ENCODE data around the gene ANKHD1. TPM values are rescaled to one million over a fixed set of nuclear protein-coding genes. Genes with fewer than 3 reads are reported as not detected.

The ANKHD1 gene
- total and polyA plus RNA-seq, 2 experiments from 2014 or later, result 26.1 to 27.9 TPM

DNA sequence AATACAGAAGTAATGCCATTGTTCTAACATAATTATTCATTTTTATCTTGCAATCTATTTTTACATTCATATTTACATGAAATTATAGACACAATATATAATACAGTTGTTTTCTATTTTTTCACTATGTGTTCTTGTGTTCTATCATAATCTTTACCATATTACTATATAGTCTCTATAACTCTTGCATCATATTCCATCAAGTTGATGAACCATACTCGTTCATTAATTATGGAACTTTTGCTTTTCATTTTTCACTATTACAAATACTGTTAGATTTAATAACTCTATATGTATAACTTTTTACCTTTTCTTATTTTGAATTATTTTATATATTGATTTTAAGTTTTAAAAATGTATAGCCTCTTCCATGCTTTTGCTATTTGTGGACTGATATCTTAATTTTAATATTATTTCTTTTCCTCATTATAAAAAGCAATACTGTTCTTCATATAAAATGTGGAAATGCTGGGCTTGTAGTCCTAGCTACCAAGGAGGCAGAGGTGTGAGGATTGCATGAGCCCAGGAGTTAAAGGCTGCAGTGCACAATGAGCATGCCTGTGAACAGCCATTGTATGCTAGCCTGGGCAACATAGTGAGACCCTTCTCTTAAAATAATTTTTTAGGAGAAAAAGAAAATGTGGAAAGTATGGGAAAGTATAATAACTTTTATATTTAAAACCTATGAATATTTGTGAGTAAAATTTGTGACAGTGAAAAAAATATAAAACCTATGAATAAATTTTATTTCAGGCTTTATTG is 65.5 kb downstream of the ANKHD1 start:
- TF ChIP-seq EZH2phosphoT487 (IDR thresholded peaks at IDR 0.05; ENCODE audit: insufficient read depth, low read depth) (no peak), EZH2 (IDR thresholded peaks at IDR 0.05; ENCODE audit: insufficient read depth, poor library complexity, severe bottlenecking) (no peak)
- DNase-seq, result no peak
- Histone ChIP-seq H3K9me3 (ENCODE audit: low read depth) (no peaks in the 10 kb centered on the region), H3K27me3 (replicated peaks; ENCODE audit: insufficient read depth) (no peaks in the 10 kb centered on the region), H3K4me1 (ENCODE audit: insufficient read depth) (no peaks in the 10 kb centered on the region), H3K4me3 (no peak overlapping the region), H3K27ac (no peak overlapping the region), H3K4me2 (ENCODE audit: unreplicated experiment) (no peak overlapping the region), H3K79me2 (ENCODE audit: insufficient read depth) (0 out of 2 replicates have a peak, but pooled peaks cover 10% of the 10 kb centered on the region), H3K9me2 (ENCODE audit: insufficient read depth) (no peaks in the 10 kb centered on the region), H2AFZ (no peak overlapping the region), H3K9ac (no peak overlapping the region), H3F3A (ENCODE audit: insufficient read depth) (no peaks in the 10 kb centered on the region), H3K36me3 (ENCODE audit: low read depth) (peaks cover 11% of the 10 kb centered on the region; the same call in 1 of the 2 replicates), H4K20me1 (ENCODE audit: insufficient read depth) (no peaks in the 10 kb centered on the region)
- 47 to 49% methylated on average over 1 of the region's 1 CpG for WGBS, 2 experiments (ENCODE audit: low coverage in 1 of 2, low lambda C conversion rate in 2 of 2, missing lambda C conversion rate in 2 of 2)
- in situ Hi-C loops (cut with MboI), result no loop called here

DNA sequence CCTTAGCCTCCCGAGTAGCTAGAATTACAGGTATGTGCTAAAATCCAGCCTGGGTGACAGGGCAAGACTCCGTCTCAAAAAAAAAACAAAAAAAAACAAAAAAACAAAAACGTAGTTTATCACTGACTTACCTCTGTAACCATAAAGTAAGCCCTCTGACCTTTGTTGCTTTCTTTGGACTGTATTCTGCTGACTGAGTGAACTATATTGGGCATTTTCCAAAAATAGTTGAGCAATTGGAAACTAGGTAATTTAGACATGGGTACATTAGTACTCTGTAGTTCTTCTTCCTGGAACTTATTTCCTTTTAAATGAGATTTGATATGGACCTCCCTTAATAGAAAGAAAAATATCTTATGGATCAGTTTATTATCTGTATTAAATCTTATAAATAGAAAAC is 66.6 kb downstream of the ANKHD1 start:
- no peaks in the 10 kb centered on the region for H3K27me3 ChIP-seq (replicated peaks; ENCODE audit: insufficient read depth)
- no peaks in the 10 kb centered on the region for H3K4me1 ChIP-seq (ENCODE audit: insufficient read depth)
- no peaks in the 10 kb centered on the region for H3K9me3 ChIP-seq (ENCODE audit: low read depth)
- no peaks in the 10 kb centered on the region for H3F3A ChIP-seq (ENCODE audit: insufficient read depth)
- 65 to 75% methylated on average over 3 of the region's 3 CpGs for WGBS, 2 experiments (ENCODE audit: low coverage in 1 of 2, low lambda C conversion rate in 2 of 2, missing lambda C conversion rate in 2 of 2)
- peaks cover 15% of the 10 kb centered on the region for H3K36me3 ChIP-seq (ENCODE audit: low read depth)
- H3K9ac ChIP-seq, result no peak overlapping the region
- H3K4me2 ChIP-seq (ENCODE audit: unreplicated experiment), result no peak overlapping the region
- H3K4me3 ChIP-seq, result no peak overlapping the region
- H3K27ac ChIP-seq, result no peak overlapping the region
- 0 out of 2 replicates have a peak, but pooled peaks cover 10% of the 10 kb centered on the region for H3K79me2 ChIP-seq (ENCODE audit: insufficient read depth)
- no peaks in the 10 kb centered on the region for H3K9me2 ChIP-seq (ENCODE audit: insufficient read depth)
- peak; percentile 7 for DNase-seq
- H4K20me1 ChIP-seq (ENCODE audit: insufficient read depth), result no peaks in the 10 kb centered on the region
- no peak for TF ChIP-seq EZH2 (IDR thresholded peaks at IDR 0.05; ENCODE audit: insufficient read depth, poor library complexity, severe bottlenecking)
- no peak for TF ChIP-seq EZH2phosphoT487 (IDR thresholded peaks at IDR 0.05; ENCODE audit: insufficient read depth, low read depth)
- in situ Hi-C loops (cut with MboI), result no loop called here
- H2AFZ ChIP-seq, result no peak overlapping the region

DNA sequence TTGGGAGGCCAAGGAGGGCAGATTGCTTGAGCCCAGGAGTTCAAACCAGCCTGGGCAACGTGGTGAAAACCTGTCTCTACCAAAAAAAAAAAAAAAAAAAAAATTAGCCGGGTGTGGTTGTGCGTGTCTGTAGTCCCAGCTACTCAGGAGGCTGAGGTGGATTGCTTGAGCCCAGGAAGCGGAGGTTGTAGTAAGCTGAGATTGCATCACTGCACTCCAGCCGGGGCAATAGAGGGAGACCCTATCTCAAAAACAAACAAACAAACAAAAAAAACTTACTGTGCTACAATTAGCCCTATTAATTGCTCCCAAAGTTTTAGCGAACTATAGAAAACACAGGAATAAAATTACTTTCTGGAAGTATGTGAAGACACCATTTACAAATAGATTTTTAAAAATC is 67.6 kb downstream of the ANKHD1 start:
- Histone ChIP-seq H3K4me2 (ENCODE audit: unreplicated experiment) (no peak overlapping the region), H3K9me3 (ENCODE audit: low read depth) (no peaks in the 10 kb centered on the region), H4K20me1 (ENCODE audit: insufficient read depth) (no peaks in the 10 kb centered on the region)

DNA sequence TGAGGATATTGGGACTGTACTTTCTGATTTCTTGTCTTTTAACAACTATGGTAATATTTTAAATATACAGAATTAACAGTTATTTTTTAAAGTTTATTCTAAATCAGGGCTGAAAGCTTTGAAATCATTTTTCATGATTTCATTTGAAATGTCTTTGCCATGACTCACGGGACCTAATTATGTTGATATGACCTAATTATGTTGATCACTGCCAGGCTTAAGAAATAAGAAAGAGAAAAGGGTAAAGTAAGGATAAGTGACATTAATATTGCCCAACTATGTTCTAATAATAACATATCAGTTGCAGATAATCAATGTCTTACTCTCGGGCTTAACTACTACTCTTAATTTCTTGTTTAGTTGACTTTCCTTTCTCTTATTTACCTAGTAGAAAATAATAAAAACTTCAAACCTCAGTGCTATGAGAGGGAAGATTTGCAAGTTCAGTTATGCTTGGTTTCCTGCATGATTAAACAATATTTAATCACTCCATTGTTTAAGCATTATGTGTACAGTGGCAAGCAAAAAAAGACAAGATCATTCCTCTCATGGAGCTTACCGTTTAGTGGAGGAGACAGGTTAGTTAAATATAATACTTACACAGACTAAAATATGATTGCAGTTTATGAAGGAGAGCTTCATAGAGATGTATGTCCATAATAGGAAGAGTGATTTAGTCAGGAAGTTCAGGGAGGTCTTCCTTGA is 78.8 kb downstream of the ANKHD1 start:
- WGBS, 2 experiments (ENCODE audit: low coverage in 1 of 2, low lambda C conversion rate in 2 of 2, missing lambda C conversion rate in 2 of 2), result 21 to 26% methylated on average over 3 of the region's 3 CpGs
- in situ Hi-C loops (cut with MboI), result no loop called here
- peak overlapping the region; percentile 23 for H3K27ac ChIP-seq

More for the DNA sequence above, 67.6 kb downstream of the ANKHD1 start:
- no peak overlapping the region for H3K4me3 ChIP-seq
- H3K4me1 ChIP-seq (ENCODE audit: insufficient read depth), result no peaks in the 10 kb centered on the region
- H3F3A ChIP-seq (ENCODE audit: insufficient read depth), result no peaks in the 10 kb centered on the region
- 0 out of 2 replicates have a peak, but pooled peaks cover 10% of the 10 kb centered on the region for H3K79me2 ChIP-seq (ENCODE audit: insufficient read depth)
- H3K9me2 ChIP-seq (ENCODE audit: insufficient read depth), result no peaks in the 10 kb centered on the region
- no peak overlapping the region for H3K27ac ChIP-seq
- H3K9ac ChIP-seq, result no peak overlapping the region
- in situ Hi-C loops (cut with MboI), result no loop called here
- peaks cover 19% of the 10 kb centered on the region for H3K36me3 ChIP-seq (ENCODE audit: low read depth)
- no peak for TF ChIP-seq EZH2 (IDR thresholded peaks at IDR 0.05; ENCODE audit: insufficient read depth, poor library complexity, severe bottlenecking)
- no peak for TF ChIP-seq EZH2phosphoT487 (IDR thresholded peaks at IDR 0.05; ENCODE audit: insufficient read depth, low read depth)
- no peak overlapping the region for H2AFZ ChIP-seq
- H3K27me3 ChIP-seq (replicated peaks; ENCODE audit: insufficient read depth), result no peaks in the 10 kb centered on the region
- no peak for DNase-seq
- 94 to 98% methylated on average over 6 of the region's 6 CpGs for WGBS, 2 experiments (ENCODE audit: low coverage in 1 of 2, low lambda C conversion rate in 2 of 2, missing lambda C conversion rate in 2 of 2)

More for the DNA sequence above, 78.8 kb downstream of the ANKHD1 start:
- peaks cover 21% of the 10 kb centered on the region for H3F3A ChIP-seq (ENCODE audit: insufficient read depth)
- H3K79me2 ChIP-seq (ENCODE audit: insufficient read depth), result no peaks in the 10 kb centered on the region
- H3K27me3 ChIP-seq (replicated peaks; ENCODE audit: insufficient read depth), result no peaks in the 10 kb centered on the region
- H3K4me3 ChIP-seq, result no peak overlapping the region
- H3K4me2 ChIP-seq (ENCODE audit: unreplicated experiment), result peak overlapping the region; percentile 23
- TF ChIP-seq EZH2 (IDR thresholded peaks at IDR 0.05; ENCODE audit: insufficient read depth, poor library complexity, severe bottlenecking), result no peak
- TF ChIP-seq EZH2phosphoT487 (IDR thresholded peaks at IDR 0.05; ENCODE audit: insufficient read depth, low read depth), result no peak
- H3K9me3 ChIP-seq (ENCODE audit: low read depth), result no peaks in the 10 kb centered on the region
- no peak overlapping the region for H2AFZ ChIP-seq
- DNase-seq, result peak; percentile 59
- no peaks in the 10 kb centered on the region for H3K9me2 ChIP-seq (ENCODE audit: insufficient read depth)
- H3K4me1 ChIP-seq (ENCODE audit: insufficient read depth), result peaks cover 31% of the 10 kb centered on the region
- no peak overlapping the region for H3K9ac ChIP-seq
- H3K36me3 ChIP-seq (ENCODE audit: low read depth), result peaks cover 16% of the 10 kb centered on the region; the same call in 1 of the 2 replicates
- H4K20me1 ChIP-seq (ENCODE audit: insufficient read depth), result no peaks in the 10 kb centered on the region
